Measurements from ENCODE around the gene NR4A3. TPM values are rescaled to one million over a fixed set of nuclear protein-coding genes. Genes with fewer than 3 reads are reported as not detected.

NR4A3 gene
- total and polyA plus RNA-seq, 2 of the 13 experiments (the other 11 are each of a cell fraction or from before 2014, with no cell fraction given), result 0.02 to 0.09 TPM

GRCh38 chr9:99783799-99784198 is 37.9 kb upstream of the NR4A3 start:
- H3K9ac ChIP-seq (ENCODE audit: insufficient read depth, low read depth, low read length), result no peak overlapping the region
- in situ Hi-C loops (cut with HindIII; ENCODE audit: extremely low pct_ligation_motif_present, low pct_unique_long_range_greater_than_20kb), result no loop called here
- H3K27me3 ChIP-seq (ENCODE audit: control insufficient read depth in 1 of 2, insufficient read depth in 2 of 2, low read length in 2 of 2), result 0 out of 5 replicates have a peak, but pooled peaks cover 0 to 3% of the 10 kb centered on the region in 2 experiments
- no peaks in the 10 kb centered on the region for H3K79me2 ChIP-seq (ENCODE audit: insufficient read depth, low read length)
- no peaks in the 10 kb centered on the region for H3K4me1 ChIP-seq (ENCODE audit: insufficient read depth, low read length)
- no TSS peak for BruUV-seq (replicated peaks)
- no peak overlapping the region for H2AFZ ChIP-seq (ENCODE audit: low read length)
- intact Hi-C loops (cut with micrococcal nuclease; ENCODE audit: unreplicated experiment), result no loop called here
- TF ChIP-seq ZNF513 (CRISPR knock-in tag; conservative IDR thresholded peaks at IDR 0.05), result no peak
- TF ChIP-seq PHF5A (CRISPR knock-in tag; IDR thresholded peaks at IDR 0.05; ENCODE audit: low read depth, unreplicated experiment), result no peak
- no peak for TF ChIP-seq MIXL1 (CRISPR knock-in tag; IDR thresholded peaks at IDR 0.05)
- no peak for TF ChIP-seq ZSCAN9 (CRISPR knock-in tag; IDR thresholded peaks at IDR 0.05; ENCODE audit: borderline replicate concordance)
- TF ChIP-seq THYN1 (CRISPR knock-in tag; IDR thresholded peaks at IDR 0.05; ENCODE audit: borderline replicate concordance, low read depth), result no peak
- no peak for TF ChIP-seq KAT2B (IDR thresholded peaks at IDR 0.05; ENCODE audit: borderline replicate concordance, low read depth, low read length)
- no peak for TF ChIP-seq TEAD3 (CRISPR knock-in tag; optimal IDR thresholded peaks at IDR 0.05; ENCODE audit: borderline replicate concordance)
- TF ChIP-seq RXRB (CRISPR knock-in tag; IDR thresholded peaks at IDR 0.05; ENCODE audit: borderline replicate concordance), result no peak
- no peak for TF ChIP-seq REPIN1 (CRISPR knock-in tag; IDR thresholded peaks at IDR 0.05; ENCODE audit: borderline replicate concordance, low read depth)
- no peak for TF ChIP-seq MAFF (IDR thresholded peaks at IDR 0.05; ENCODE audit: low read depth, low read length)
- TF ChIP-seq ZNF367 (CRISPR knock-in tag; IDR thresholded peaks at IDR 0.05; ENCODE audit: borderline replicate concordance), result no peak
- TF ChIP-seq ZFP90 (CRISPR knock-in tag; IDR thresholded peaks at IDR 0.05; ENCODE audit: borderline replicate concordance), result no peak
- TF ChIP-seq GMEB2 (CRISPR knock-in tag; IDR thresholded peaks at IDR 0.05; ENCODE audit: low read depth), result no peak
- TF ChIP-seq HNF1B (CRISPR knock-in tag; IDR thresholded peaks at IDR 0.05), result no peak
- no peak for TF ChIP-seq KAT8 (CRISPR knock-in tag; IDR thresholded peaks at IDR 0.05)
- TF ChIP-seq ZSCAN21 (CRISPR knock-in tag; IDR thresholded peaks at IDR 0.05; ENCODE audit: borderline replicate concordance), result no peak
- no peak for TF ChIP-seq ZNF317 (CRISPR knock-in tag; IDR thresholded peaks at IDR 0.05)
- H3K36me3 ChIP-seq (replicated peaks in 1 of 2; ENCODE audit: control insufficient read depth in 1 of 2, insufficient read depth in 2 of 2, low read length in 2 of 2), result no peaks in the 10 kb centered on the region
- H3K4me3 ChIP-seq (replicated peaks in 1 of 3; ENCODE audit: insufficient read depth in 1 of 3, low read depth in 2 of 3, low read length in 3 of 3), result no peak overlapping the region
- DNase-seq (ENCODE audit: low spot score) (no peak), ATAC-seq (no peak), FAIRE-seq (no peak)
- WGBS (ENCODE audit: low lambda C conversion rate), result 26% methylated on average over 2 of the region's 2 CpGs
- no peaks in the 10 kb centered on the region for H4K20me1 ChIP-seq (ENCODE audit: insufficient read depth, low read length)
- no peaks in the 10 kb centered on the region for H3K9me3 ChIP-seq (ENCODE audit: low read length)
- H3K27ac ChIP-seq (ENCODE audit: extremely low read length, insufficient read depth, low read length), result no peak overlapping the region
- ChIA-PET CTCF (ENCODE audit: low intra/inter-chr PET ratio, low total read pairs) (no interaction called here), POLR2A (no interaction called here)
- no peak overlapping the region for H3K4me2 ChIP-seq (ENCODE audit: low read depth, low read length)

Data from HepG2 (cell line).